DOHH2 (cell line): Measurements from ENCODE around the gene SHROOM3.

ENCODE experiments used
- H3F3A ChIP-seq: fragments of 200-600 bp; sonication (generic), shearing (Covaris generic); 2 replicates; pipeline ENCODE4 v1.6.0; 2016; ENCODE audit warnings: antibody characterized with exemption, mild to moderate bottlenecking; ENCODE audit not compliant: control insufficient read depth, insufficient read depth
- H3K27ac ChIP-seq: fragments of 200-600 bp; sonication (generic); 2 replicates; pipeline ENCODE4 v1.5.1; 2014; ENCODE audit warnings: low read depth, mild to moderate bottlenecking, low read length, moderate library complexity
- H3K27me3 ChIP-seq: fragments of 200-600 bp; sonication (generic); 2 replicates; pipeline ENCODE4 v1.6.1; 2014; ENCODE audit warnings: mild to moderate bottlenecking, low read length, mixed read lengths; ENCODE audit not compliant: control insufficient read depth
- H3K36me3 ChIP-seq: fragments of 200-600 bp; sonication (generic); 2 replicates; pipeline ENCODE4 v1.6.1; 2014; ENCODE audit warnings: mild to moderate bottlenecking, low read length, moderate library complexity, mixed read lengths; ENCODE audit not compliant: control insufficient read depth
- H3K4me1 ChIP-seq: fragments of 200-600 bp; sonication (generic); 2 replicates; pipeline ENCODE4 v1.6.1; 2014; ENCODE audit warnings: mild to moderate bottlenecking, low read length, mixed read lengths; ENCODE audit not compliant: control insufficient read depth
- H3K4me2 ChIP-seq: fragments of 200-600 bp; sonication (generic); 2 replicates; pipeline ENCODE4 v1.6.0; 2014; ENCODE audit warnings: mild to moderate bottlenecking, low read length, moderate library complexity
- H3K4me3 ChIP-seq: fragments of 200-600 bp; sonication (generic); 2 replicates; pipeline ENCODE4 v1.5.1; 2014; ENCODE audit warnings: mild to moderate bottlenecking, low read length, mixed read lengths
- H3K79me2 ChIP-seq: fragments of 200-600 bp; sonication (generic); 2 replicates; pipeline ENCODE4 v1.6.1; 2014; ENCODE audit warnings: mild to moderate bottlenecking, low read length, mixed read lengths; ENCODE audit not compliant: control insufficient read depth
- H3K9me2 ChIP-seq: fragments of 200-600 bp; sonication (generic); replicated peaks from 2 replicates; pipeline ENCODE4 v1.6.1; 2014; ENCODE audit warnings: mild to moderate bottlenecking, low read length, mixed read lengths; ENCODE audit not compliant: control insufficient read depth
- H3K9me3 ChIP-seq: fragments of 200-600 bp; sonication (generic); 2 replicates; pipeline ENCODE4 v1.6.1; 2014; ENCODE audit warnings: antibody characterized with exemption, low read length, mixed read lengths; ENCODE audit not compliant: control insufficient read depth, insufficient read depth
- H4K20me1 ChIP-seq: fragments of 200-600 bp; sonication (generic); 2 replicates; pipeline ENCODE4 v1.6.0; 2014; ENCODE audit warnings: low read depth, mild to moderate bottlenecking, antibody characterized with exemption, low read length, moderate library complexity; ENCODE audit not compliant: control insufficient read depth, insufficient read depth
- EZH2phosphoT487 ChIP-seq: fragments of 200-600 bp; sonication (generic); IDR thresholded peaks from 2 replicates; pipeline ENCODE4 v1.6.1; 2017; ENCODE audit warnings: borderline replicate concordance, mild to moderate bottlenecking, antibody characterized with exemption, low read length, moderate library complexity, mixed read lengths
- TF ChIP-seq, protein P1 (sequence below): fragments of 200-600 bp; sonication (generic); IDR thresholded peaks from one replicate; pipeline ENCODE4 v1.5.1; 2014; ENCODE audit warnings: antibody characterized with exemption, mild to moderate bottlenecking, low read depth, low read length; ENCODE audit not compliant: poor library complexity, severe bottlenecking

The SHROOM3 gene

DNA sequence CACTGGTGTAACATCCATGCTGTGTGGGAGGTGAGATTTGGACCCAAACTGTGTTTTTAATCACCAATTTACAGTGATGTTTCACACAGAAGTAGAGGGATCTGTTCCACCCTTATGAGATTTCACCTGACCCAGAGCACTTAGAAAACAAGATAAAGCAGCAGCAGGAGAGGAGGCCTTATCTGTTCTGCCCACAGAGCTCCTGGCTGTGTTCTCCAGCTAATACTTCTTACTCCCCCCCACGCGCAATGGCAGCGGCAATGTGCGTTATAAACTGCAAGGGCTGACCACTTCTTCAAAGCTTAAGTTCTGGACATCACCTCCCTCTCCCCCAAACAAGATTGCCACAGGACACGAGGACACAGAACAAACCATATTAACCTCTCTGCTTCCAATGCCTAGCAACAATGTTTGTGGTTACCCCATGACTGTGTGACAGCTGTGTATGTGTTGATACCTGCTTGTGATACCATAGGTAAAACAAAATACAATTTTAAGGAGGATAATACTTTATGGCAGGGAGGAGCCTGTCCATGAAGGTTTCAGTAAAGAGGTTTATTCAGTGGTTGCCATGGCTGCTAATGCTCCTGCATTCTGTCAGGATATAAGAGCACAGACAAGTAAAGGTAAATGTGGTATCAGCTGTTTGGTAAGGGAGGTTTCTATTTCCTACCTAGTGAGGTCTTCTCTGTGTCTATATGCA, 252.9 kb downstream of the SHROOM3 start:
- H3F3A ChIP-seq = no peaks in the 10 kb centered on the region
- no peak overlapping the region for H3K4me3 ChIP-seq
- H3K4me2 ChIP-seq = no peak overlapping the region
- H3K9me2 ChIP-seq = no peaks in the 10 kb centered on the region
- H3K9me3 ChIP-seq = no peaks in the 10 kb centered on the region
- H3K27ac ChIP-seq = no peak overlapping the region
- TF ChIP-seq, protein P1, sequence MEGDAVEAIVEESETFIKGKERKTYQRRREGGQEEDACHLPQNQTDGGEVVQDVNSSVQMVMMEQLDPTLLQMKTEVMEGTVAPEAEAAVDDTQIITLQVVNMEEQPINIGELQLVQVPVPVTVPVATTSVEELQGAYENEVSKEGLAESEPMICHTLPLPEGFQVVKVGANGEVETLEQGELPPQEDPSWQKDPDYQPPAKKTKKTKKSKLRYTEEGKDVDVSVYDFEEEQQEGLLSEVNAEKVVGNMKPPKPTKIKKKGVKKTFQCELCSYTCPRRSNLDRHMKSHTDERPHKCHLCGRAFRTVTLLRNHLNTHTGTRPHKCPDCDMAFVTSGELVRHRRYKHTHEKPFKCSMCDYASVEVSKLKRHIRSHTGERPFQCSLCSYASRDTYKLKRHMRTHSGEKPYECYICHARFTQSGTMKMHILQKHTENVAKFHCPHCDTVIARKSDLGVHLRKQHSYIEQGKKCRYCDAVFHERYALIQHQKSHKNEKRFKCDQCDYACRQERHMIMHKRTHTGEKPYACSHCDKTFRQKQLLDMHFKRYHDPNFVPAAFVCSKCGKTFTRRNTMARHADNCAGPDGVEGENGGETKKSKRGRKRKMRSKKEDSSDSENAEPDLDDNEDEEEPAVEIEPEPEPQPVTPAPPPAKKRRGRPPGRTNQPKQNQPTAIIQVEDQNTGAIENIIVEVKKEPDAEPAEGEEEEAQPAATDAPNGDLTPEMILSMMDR = no peak
- no peak for TF ChIP-seq EZH2phosphoT487
- no peaks in the 10 kb centered on the region for H3K79me2 ChIP-seq
- H3K27me3 ChIP-seq = peaks cover 38% of the 10 kb centered on the region
- H3K4me1 ChIP-seq = no peaks in the 10 kb centered on the region
- H3K36me3 ChIP-seq = no peaks in the 10 kb centered on the region
- H4K20me1 ChIP-seq = no peaks in the 10 kb centered on the region

GRCh38 chr4:76688619-76689144, 253.7 kb downstream of the SHROOM3 start:
- no peaks in the 10 kb centered on the region for H3K36me3 ChIP-seq
- TF ChIP-seq, protein P1 = no peak
- TF ChIP-seq EZH2phosphoT487 = no peak
- H3K4me3 ChIP-seq = no peak overlapping the region
- H3K4me1 ChIP-seq = no peaks in the 10 kb centered on the region
- H3K4me2 ChIP-seq = no peak overlapping the region
- H3F3A ChIP-seq = no peaks in the 10 kb centered on the region
- no peaks in the 10 kb centered on the region for H4K20me1 ChIP-seq
- no peaks in the 10 kb centered on the region for H3K9me3 ChIP-seq
- H3K27ac ChIP-seq = no peak overlapping the region
- peaks cover 38% of the 10 kb centered on the region for H3K27me3 ChIP-seq
- no peaks in the 10 kb centered on the region for H3K9me2 ChIP-seq
- H3K79me2 ChIP-seq = no peaks in the 10 kb centered on the region

- H3K27me3 ChIP-seq = peaks cover 38% of the 10 kb centered on the region
- H3K9me2 ChIP-seq = no peaks in the 10 kb centered on the region
- H4K20me1 ChIP-seq = no peaks in the 10 kb centered on the region
- H3F3A ChIP-seq = no peaks in the 10 kb centered on the region
- H3K9me3 ChIP-seq = no peaks in the 10 kb centered on the region
- no peak overlapping the region for H3K4me2 ChIP-seq
- no peak overlapping the region for H3K4me3 ChIP-seq
- no peaks in the 10 kb centered on the region for H3K4me1 ChIP-seq
- no peak overlapping the region for H3K27ac ChIP-seq
- H3K79me2 ChIP-seq = no peaks in the 10 kb centered on the region
- H3K36me3 ChIP-seq = no peaks in the 10 kb centered on the region
- TF ChIP-seq EZH2phosphoT487 = no peak
- TF ChIP-seq, protein P1 = no peak
Measured at GRCh38 chr4:76689145-76689817, 254.3 kb downstream of the SHROOM3 start.
